ENCODE results near the gene TRIP13.
"Not testable (repeated sequence)": the region's sequence is repeated elsewhere in the genome, so short reads cannot be mapped to it uniquely, and the experiment has no call there.

TRIP13 gene

GRCh38 chr5:892394-893136, at the start of gene TRIP13, which contains the start of gene BRD9:
TRIP13 (plus strand) TSS chr5:892884; CDS start chr5:892999, 115 bp downstream.
BRD9 (minus strand) TSS chr5:892801; CDS start chr5:892657, 144 bp downstream.
- DNase-seq = peak; percentile 78

- not testable (repeated sequence) for DNase-seq
Measured at GRCh38 chr5:843371-843770, 49.3 kb upstream of the TRIP13 start.

- not testable (repeated sequence) for DNase-seq
Measured at GRCh38 chr5:843926-844325, 48.8 kb upstream of the TRIP13 start.

- not testable (repeated sequence) for DNase-seq
Measured at GRCh38 chr5:844426-844825, 48.3 kb upstream of the TRIP13 start.

GRCh38 chr5:845031-845675, 47.5 kb upstream of the TRIP13 start:
- DNase-seq = not testable (repeated sequence)

GRCh38 chr5:845676-846601, 46.7 kb upstream of the TRIP13 start:
- DNase-seq = not testable (repeated sequence)

- not testable (repeated sequence) for DNase-seq
Measured at GRCh38 chr5:846602-847091, 46.0 kb upstream of the TRIP13 start.

GRCh38 chr5:847212-847611, 45.5 kb upstream of the TRIP13 start:
- DNase-seq = not testable (repeated sequence)

- not testable (repeated sequence) for DNase-seq
Measured at GRCh38 chr5:847736-848135, 44.9 kb upstream of the TRIP13 start.

GRCh38 chr5:848671-849111, 44.0 kb upstream of the TRIP13 start:
- no peak for DNase-seq

- no peak for DNase-seq
Measured at GRCh38 chr5:849651-850301, 42.9 kb upstream of the TRIP13 start.

GRCh38 chr5:850511-851006, 42.1 kb upstream of the TRIP13 start, which contains the start of gene ZDHHC11:
ZDHHC11 (minus strand) TSS chr5:850986; CDS start chr5:850602, 384 bp downstream.
- DNase-seq = peak; percentile 27

GRCh38 chr5:851076-851475, 41.6 kb upstream of the TRIP13 start:
- DNase-seq = no peak

GRCh38 chr5:851553-851952, 41.1 kb upstream of the TRIP13 start:
- peak; percentile 26 for DNase-seq

- no peak for DNase-seq
Measured at GRCh38 chr5:852018-852417, 40.7 kb upstream of the TRIP13 start.

GRCh38 chr5:852431-853401, 40.0 kb upstream of the TRIP13 start:
- DNase-seq = no peak

- not testable (repeated sequence) for DNase-seq
Measured at GRCh38 chr5:853416-854090, 39.1 kb upstream of the TRIP13 start.

GRCh38 chr5:854217-854616, 38.5 kb upstream of the TRIP13 start:
- no peak for DNase-seq

- DNase-seq = no peak
Measured at GRCh38 chr5:854966-855743, 37.5 kb upstream of the TRIP13 start.
